Measurements from ENCODE around the gene DLG3. TPM values are rescaled to one million over a fixed set of nuclear protein-coding genes. Genes with fewer than 3 reads are reported as not detected.

The DLG3 gene
- total RNA-seq, 1 experiment from 2014 or later: 48.4 TPM

DNA sequence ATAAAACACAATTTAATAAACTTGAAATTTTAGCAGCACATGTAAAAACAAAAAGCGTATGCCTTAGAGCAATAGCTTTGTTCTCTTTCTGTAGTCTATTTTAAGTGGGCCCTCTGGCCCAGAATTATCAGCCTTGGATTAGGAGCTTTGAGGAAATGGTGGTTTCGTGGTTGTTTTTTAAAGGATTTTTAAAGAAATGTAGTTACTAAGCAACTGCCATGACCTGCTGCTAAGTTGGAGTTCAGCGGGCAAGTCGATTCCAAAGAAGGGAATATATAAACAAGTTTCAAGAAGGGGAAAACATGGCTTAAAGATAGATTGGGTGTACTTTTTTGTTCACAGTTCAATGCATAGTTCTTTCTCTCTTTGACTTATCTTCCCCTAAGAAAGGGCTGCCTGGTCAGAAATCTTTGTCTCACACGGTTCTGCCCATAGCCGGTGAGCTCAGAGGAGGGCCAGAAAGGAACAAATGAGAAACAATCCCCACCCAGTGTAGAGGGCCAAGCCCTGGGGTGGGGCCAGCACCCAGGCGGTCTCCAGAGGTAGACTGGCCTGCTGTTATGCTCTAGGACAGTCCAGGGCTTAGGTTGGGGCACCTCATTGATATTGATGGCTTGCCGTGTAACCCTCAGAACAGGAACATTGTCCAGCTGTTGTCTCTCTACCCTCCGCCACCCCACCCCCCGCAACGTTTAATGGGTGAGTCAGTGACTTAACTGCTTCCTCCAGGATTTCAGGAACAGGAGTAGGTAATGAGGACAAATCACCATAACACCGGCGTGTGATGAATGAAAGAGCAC lies 32.5 kb downstream of the DLG3 start:
- Histone ChIP-seq H3K9ac (ENCODE audit: low read length) (peak overlapping the region; percentile 57), H3K4me1 (ENCODE audit: control insufficient read depth in 1 of 2, insufficient read depth in 2 of 2, low read length in 2 of 2) (peaks cover 62 to 81% of the 10 kb centered on the region in 2 experiments), H3K4me2 (ENCODE audit: low read length) (peak overlapping the region; percentile 75), H3K27me3 (ENCODE audit: insufficient read depth, low read length) (no peaks in the 10 kb centered on the region), H3K9me3 (ENCODE audit: control insufficient read depth in 1 of 2, insufficient read depth in 1 of 2, low read depth in 1 of 2, low read length in 2 of 2) (no peaks in the 10 kb centered on the region), H2AFZ (ENCODE audit: low read depth, low read length, poor library complexity, severe bottlenecking) (no peak overlapping the region), H3K36me3 (ENCODE audit: control insufficient read depth in 1 of 2, insufficient read depth in 2 of 2, low read length in 2 of 2) (no peaks in the 10 kb centered on the region), H4K20me1 (ENCODE audit: insufficient read depth) (no peaks in the 10 kb centered on the region), H3K27ac (ENCODE audit: low read depth, low read length) (peak overlapping the region; percentile 27; the same call in 1 of the 2 replicates), H3K9me2 (ENCODE audit: insufficient read depth) (no peaks in the 10 kb centered on the region), H3K4me3 (replicated peaks in 1 of 2; ENCODE audit: low read depth in 1 of 2, low read length in 2 of 2) (peak overlapping the region in 1 of 2 experiments; percentile 44; a peak in 3 of 4 replicates), H3K79me2 (ENCODE audit: insufficient read depth, low read length) (peaks cover 16% of the 10 kb centered on the region; the same call in 1 of the 2 replicates)
- DNase-seq (ENCODE audit: low read depth, low spot score) (peak; percentile 78), ATAC-seq (peak; percentile 91)
- no TSS peak for BruUV-seq (replicated peaks)
- RAD21 ChIA-PET (ENCODE audit: low non-redundant PET in 1 of 2, low total read pairs in 2 of 2, uncharacterized antibody in 2 of 2, unreplicated experiment in 2 of 2): no interaction called here
- TF ChIP-seq SRF (IDR thresholded peaks at IDR 0.05; ENCODE audit: low read depth): no peak
- TF ChIP-seq JUND (IDR thresholded peaks at IDR 0.05): peak; percentile 62
- TF ChIP-seq TCF7L2 (IDR thresholded peaks at IDR 0.05; ENCODE audit: borderline replicate concordance, extremely low read depth, insufficient read depth, insufficient read length): peak; percentile 35
- TF ChIP-seq SP1 (IDR thresholded peaks at IDR 0.05; ENCODE audit: low read depth): peak; percentile 63
- TF ChIP-seq EZH2 (IDR thresholded peaks at IDR 0.05): no peak
- TF ChIP-seq EZH2phosphoT487 (IDR thresholded peaks at IDR 0.05; ENCODE audit: borderline replicate concordance): no peak
- peak; percentile 35; the same call in 1 of the 2 replicates for TF ChIP-seq FOSL1 (IDR thresholded peaks at IDR 0.05; ENCODE audit: low read depth)
- TF ChIP-seq CBX3 (IDR thresholded peaks at IDR 0.05; ENCODE audit: low read depth): 0 out of 2 replicates have a peak, but pooled peaks have one; percentile 15
- TF ChIP-seq, protein P1, sequence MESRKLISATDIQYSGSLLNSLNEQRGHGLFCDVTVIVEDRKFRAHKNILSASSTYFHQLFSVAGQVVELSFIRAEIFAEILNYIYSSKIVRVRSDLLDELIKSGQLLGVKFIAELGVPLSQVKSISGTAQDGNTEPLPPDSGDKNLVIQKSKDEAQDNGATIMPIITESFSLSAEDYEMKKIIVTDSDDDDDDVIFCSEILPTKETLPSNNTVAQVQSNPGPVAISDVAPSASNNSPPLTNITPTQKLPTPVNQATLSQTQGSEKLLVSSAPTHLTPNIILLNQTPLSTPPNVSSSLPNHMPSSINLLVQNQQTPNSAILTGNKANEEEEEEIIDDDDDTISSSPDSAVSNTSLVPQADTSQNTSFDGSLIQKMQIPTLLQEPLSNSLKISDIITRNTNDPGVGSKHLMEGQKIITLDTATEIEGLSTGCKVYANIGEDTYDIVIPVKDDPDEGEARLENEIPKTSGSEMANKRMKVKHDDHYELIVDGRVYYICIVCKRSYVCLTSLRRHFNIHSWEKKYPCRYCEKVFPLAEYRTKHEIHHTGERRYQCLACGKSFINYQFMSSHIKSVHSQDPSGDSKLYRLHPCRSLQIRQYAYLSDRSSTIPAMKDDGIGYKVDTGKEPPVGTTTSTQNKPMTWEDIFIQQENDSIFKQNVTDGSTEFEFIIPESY (IDR thresholded peaks at IDR 0.05; ENCODE audit: extremely low read depth, insufficient replicate concordance, low read length): no peak
- TF ChIP-seq, protein P2, sequence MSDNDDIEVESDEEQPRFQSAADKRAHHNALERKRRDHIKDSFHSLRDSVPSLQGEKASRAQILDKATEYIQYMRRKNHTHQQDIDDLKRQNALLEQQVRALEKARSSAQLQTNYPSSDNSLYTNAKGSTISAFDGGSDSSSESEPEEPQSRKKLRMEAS (IDR thresholded peaks at IDR 0.05): no peak
- TF ChIP-seq POLR2AphosphoS5 (IDR thresholded peaks at IDR 0.05; ENCODE audit: low read depth, low read length): peak; percentile 43; the same call in 1 of the 2 replicates
- TF ChIP-seq, protein P3, sequence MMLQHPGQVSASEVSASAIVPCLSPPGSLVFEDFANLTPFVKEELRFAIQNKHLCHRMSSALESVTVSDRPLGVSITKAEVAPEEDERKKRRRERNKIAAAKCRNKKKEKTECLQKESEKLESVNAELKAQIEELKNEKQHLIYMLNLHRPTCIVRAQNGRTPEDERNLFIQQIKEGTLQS (IDR thresholded peaks at IDR 0.05): no peak
- TF ChIP-seq POLR2A (IDR thresholded peaks at IDR 0.05; ENCODE audit: borderline replicate concordance, extremely low read depth, insufficient read depth, insufficient read length): no peak
- POLR2A ChIA-PET: no interaction called here
- intact Hi-C loops (cut with micrococcal nuclease): loop anchor here (2.0 kb wide), 1 partner anchor 22 kb away; no protein-coding TSS in a partner anchor
- CTCF ChIA-PET: interaction anchor here (1.1 kb wide), 1 partner anchor 188 kb away, joined by 4 read pairs; no protein-coding TSS in a partner anchor
